GM12892 (cell line): Measurements from ENCODE around the gene LIN7B.

Experiments used
- POLR2A ChIP-seq: IDR thresholded peaks from 2 replicates; pipeline ENCODE4 v1.6.1; 2011; ENCODE audit warnings: low read depth, low read length, control low read depth
- POLR2AphosphoS5 ChIP-seq: IDR thresholded peaks from 2 replicates; pipeline ENCODE4 v1.6.1; 2011; ENCODE audit warnings: low read depth, low read length, control low read depth
- TAF1 ChIP-seq: IDR thresholded peaks from 2 replicates; pipeline ENCODE4 v1.6.1; 2011; ENCODE audit warnings: low read depth, mild to moderate bottlenecking, control low read depth, low read length, borderline replicate concordance

GRCh38 chr19:49098795-49099194 lies 15.4 kb upstream of the LIN7B start:
- TF ChIP-seq POLR2AphosphoS5, result no peak
- TF ChIP-seq TAF1, result no peak
- no peak for TF ChIP-seq POLR2A
